Right lung (tissue), 5 donors: Measurements from ENCODE around the gene GSG1L. TPM values are rescaled to one million over a fixed set of nuclear protein-coding genes. Genes with fewer than 3 reads are reported as not detected.

Experiments used
- DNase-seq, 2 donors: peaks; one replicate each; pipeline ENCODE4 v3.0.0-alpha.2; 2013
- polyA plus RNA-seq, 5 donors: library from polyadenylated mRNA; unstranded; fragments of 120-200 nt; gene quantifications; one replicate each; pipeline versions ENCODE4 v1.2.1 to v1.2.3, GENCODE V29; 2013; ENCODE audit warnings: inconsistent platforms in 1 of 5, low replicate concordance in 1 of 5; ENCODE audit not compliant: insufficient read length in 5 of 5, insufficient read depth in 1 of 5

The GSG1L gene
- polyA plus RNA-seq, 5 donors: 0.88 to 1.5 (median 0.99) TPM

DNA sequence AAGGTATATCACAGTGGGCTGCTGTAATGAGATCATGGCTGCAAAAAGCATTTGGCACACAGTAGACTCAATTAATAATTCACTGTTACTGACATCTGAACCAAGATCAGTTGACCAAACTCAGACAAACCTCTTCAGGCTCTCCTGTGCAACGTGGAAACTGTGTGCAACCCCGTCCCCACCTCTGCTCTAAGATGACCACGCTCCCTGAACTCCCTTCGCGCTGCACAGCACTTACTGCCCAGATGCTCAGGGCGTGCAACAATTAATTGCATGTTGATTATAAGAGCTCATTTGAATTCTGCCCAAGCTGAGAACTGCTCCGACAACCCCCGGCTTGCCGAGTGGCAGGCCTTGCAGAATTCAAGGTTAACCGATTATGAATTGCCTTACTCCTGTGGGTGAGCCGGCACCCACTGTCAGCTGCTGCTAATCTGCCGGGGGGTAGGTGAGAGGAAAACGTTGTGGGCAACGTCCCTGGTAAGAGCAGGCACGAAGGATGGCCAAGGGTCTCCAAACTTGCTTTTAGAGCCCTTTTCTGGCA, 1.3 kb upstream of the GSG1L start:
- no peak for DNase-seq

GRCh38 chr16:28064150-28064549, 636 bp upstream of the GSG1L start:
- DNase-seq: no peak

DNA sequence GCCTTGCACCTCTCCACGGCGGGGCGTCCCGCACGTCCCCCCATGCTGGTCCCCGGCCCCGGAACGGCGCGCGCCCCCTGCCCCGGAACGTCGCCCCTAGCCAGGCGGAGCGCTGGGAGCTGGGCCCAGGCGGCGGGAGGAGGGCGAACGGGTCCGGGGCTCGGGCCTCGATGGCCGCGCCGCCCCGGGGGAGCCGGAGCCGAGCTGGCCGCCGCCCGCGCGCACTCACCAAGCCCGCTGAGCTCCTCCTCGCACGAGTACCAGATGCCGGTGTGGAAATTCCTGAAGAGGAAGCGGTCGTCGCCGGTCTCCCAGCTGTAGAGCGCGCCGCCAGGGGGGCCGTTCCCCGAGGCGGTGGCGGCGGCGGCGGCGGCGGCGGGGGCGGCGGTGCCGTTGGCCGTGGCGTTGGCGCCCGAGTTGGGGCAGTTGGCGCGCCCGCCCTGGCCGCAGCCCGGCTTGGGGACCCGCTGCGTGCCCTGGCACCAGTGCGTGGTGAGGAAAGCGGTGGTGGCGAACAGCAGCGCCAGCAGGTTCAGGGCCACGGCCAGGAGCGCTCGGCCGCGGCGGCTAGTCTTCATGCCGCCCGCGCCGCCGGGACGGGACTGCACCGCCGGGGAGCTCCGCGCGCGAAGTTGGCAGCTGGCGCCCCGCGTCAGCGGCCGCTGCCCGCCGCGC, 530 bp downstream of the GSG1L start:
- no peak for DNase-seq

GRCh38 chr16:28062261-28062846, 1.2 kb downstream of the GSG1L start:
- no peak for DNase-seq

DNA sequence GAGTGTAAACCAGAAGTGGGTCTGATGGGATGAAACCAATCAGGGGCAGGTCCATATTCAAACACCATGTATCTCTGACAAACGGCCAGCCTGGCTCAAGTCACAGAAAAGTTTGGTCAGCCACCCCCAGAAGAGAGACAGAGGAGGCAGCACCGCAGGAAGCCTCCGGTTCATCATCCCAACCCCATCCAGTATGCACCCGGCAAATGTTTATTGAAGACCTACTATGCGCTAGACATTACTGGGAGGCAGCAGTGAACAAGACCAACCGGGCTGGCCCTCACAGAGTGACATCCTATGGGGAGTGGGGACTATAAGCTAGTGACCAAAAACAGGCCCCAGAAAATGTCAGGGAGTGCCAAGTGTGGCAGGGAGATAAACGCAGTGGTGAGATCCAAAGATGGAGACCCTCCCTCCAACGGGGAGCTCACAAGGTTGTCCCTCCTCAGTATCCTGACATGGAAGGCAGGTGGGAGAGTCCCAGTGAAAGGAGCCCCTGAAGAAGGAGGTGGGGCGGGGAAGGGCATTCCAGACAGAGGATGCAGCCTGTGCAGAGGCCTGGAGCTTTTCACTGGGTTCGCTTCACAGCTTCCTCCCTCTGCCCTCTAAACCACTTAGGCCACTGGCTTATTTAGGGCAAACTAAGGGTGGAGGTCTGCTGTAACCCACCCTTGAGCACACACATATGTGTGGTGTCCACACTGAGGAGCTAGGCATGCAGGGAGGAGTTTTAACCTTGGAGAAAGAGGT, 2.0 kb downstream of the GSG1L start:
- no peak for DNase-seq

GRCh38 chr16:28059841-28060575, 3.5 kb downstream of the GSG1L start:
- DNase-seq: no peak

DNA sequence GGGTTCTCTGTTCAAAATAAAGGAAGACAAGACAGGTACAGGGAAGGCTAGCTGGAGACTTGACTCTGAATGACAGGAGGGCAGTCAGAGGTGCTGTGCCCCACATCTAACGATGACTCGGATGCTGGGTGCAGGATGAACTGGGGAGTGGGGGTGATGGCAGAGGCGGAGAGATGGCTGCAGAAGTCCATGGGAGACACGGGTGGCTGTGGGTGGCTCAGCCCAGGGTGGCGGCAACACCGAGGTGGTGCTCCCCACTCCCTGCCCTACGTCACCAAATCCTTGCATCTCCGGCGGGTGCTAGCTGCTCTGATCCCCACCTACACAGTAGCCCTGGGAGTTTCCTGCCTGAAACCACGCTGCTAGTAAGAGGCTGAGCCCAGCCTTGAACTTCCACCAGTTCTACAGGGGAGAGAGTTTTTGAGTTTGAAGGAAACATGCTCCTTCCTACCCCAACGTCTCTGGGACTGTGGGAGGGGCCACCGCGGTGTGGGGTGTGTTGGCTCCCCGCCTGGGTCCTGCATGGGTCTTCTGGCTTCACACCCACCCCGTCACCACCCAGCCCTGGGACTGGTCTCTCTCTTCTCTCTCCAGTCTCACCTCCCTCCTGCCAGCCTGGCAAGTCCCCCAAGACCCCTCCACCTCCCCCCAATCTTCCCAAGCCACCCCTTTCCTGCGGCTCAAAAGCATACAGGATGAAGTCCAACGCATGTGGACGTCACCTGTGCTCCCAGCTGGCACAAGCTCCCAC, 4.5 kb downstream of the GSG1L start:
- DNase-seq: no peak

DNA sequence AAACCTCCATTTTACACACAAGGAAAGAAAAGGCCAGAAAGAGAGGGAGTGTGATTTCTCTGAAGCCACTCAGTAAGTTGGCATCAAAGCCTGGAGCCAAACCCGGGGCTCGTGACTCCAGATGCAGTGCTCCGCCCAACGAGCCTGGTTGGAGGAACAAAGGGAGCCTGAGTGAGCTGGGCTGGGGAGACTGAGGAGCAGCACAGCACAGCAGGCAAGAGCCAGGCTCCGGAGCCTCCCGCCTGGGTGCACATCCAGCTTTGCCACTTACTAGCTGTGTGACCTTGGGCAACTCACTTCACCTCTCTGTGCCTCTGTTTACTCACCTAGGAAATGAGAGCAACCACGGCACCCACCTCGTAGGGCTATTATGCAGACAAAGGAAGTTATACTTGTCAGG, 5.6 kb downstream of the GSG1L start:
- DNase-seq: no peak

DNA sequence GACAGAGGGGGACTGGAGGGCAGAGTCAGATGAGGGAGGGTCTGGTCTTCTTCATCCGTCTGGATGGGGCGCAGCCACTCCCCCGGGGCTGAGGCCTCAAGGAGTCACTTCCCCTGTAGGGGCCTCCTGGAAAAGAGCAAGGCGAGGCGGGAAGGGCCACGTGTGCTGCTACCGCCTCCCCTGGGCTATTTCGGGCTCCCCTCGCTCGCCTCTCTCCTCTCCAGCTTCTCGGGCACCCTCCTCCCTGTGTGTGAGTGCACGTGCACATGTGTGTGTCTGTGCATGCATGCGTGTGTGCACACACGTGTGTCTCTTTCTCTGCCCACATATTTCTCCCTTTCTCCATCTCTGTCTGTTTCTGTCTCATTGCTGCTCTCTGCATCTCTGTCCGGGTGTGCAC, 10.1 kb downstream of the GSG1L start:
- DNase-seq: no peak

DNA sequence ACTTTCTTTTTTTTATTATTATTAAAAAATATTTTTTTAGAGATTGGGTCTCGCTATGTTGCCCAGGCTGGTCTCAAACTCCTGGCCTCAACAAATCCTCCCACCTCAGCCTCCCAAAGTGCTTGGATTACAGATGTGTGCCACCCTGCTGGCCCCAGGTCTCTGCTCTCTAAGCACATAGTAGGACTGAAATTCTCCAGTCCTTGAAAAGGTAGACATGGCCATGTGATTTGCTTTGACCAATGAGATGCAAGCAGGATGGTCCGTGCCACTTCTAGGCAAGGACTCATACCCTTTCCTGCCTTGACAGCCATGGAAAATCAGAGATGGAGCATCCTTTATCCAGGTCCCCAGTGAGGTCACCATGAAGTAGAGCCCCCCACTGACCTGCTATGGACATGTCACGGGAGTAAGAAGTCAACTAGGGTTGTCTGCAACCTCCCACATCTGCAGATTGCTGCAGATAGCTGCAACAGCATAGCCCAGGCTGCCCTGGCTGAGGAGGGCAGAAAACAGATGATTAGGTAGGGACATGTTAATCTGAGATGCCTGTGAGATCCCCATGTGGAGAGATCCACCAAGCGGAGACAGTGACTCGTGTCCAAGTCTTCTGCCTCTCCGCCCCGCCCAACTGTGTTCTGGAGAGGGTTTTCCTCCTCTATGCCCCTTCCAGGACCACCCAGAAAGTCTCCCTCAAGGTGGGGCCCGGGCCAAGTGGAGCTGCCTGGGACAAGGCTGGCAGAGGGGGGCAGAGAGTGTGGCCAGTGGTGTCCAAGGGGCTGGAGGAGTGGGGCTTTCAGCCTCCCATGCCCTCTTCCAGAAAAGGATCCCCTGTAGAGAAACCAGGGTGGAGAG, 11.0 kb downstream of the GSG1L start:
- no peak for DNase-seq

GRCh38 chr16:28051486-28051885, 12.0 kb downstream of the GSG1L start:
- DNase-seq: no peak

GRCh38 chr16:28042811-28043210, 20.7 kb downstream of the GSG1L start:
- DNase-seq: no peak

GRCh38 chr16:28041615-28042014, 21.9 kb downstream of the GSG1L start:
- DNase-seq: no peak

- no peak for DNase-seq
These were observed 23.5 kb downstream of the GSG1L start for GRCh38 chr16:28040039-28040438.

- DNase-seq: no peak
These were observed 24.0 kb downstream of the GSG1L start for GRCh38 chr16:28039493-28039892.

DNA sequence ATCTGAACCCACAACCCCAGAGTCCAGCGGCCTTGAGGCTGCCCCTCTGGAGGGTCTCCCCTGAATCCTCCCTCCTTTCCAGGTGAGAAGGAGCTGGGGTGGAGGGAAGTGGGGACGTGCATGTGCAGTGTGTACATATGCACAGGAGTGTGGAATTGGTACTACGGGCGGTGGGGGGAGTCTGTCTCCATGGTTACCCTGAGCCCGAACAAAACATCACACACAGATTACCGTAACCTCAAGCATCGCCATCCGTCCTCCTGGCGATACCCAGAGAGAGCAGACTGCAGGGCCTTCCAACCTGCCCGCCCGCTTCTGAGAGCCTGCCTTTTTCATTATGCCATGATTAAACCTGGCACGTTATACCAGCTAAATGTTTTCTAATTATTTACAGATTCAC, 25.1 kb downstream of the GSG1L start:
- DNase-seq: no peak

DNA sequence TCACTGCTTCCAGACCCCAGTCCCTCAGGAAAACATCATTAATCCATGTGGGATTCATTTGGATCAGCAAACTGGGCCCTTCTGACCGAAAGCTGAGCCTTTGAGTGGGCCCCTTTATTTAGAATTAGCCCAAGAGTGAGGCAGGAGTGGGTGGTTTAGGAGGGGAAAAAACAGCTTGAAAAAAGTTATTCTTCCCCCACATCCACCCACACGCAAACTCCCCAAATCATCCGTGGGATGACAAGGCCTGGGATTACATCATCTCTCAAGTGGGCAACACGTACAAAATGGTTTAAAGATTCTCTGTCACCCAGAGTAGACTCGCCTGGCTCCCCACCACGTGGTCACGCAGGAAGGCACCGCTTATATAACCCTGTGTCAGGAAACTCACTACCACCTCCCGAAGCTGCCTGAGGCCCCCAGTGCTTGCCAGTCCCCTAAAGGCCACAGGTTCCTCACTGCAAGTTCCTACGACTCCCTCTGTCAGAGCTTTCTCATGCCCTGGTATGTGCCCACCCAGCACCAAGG, 27.6 kb downstream of the GSG1L start:
- DNase-seq: no peak

- no peak for DNase-seq
These were observed 29.6 kb downstream of the GSG1L start for GRCh38 chr16:28033870-28034269.

DNA sequence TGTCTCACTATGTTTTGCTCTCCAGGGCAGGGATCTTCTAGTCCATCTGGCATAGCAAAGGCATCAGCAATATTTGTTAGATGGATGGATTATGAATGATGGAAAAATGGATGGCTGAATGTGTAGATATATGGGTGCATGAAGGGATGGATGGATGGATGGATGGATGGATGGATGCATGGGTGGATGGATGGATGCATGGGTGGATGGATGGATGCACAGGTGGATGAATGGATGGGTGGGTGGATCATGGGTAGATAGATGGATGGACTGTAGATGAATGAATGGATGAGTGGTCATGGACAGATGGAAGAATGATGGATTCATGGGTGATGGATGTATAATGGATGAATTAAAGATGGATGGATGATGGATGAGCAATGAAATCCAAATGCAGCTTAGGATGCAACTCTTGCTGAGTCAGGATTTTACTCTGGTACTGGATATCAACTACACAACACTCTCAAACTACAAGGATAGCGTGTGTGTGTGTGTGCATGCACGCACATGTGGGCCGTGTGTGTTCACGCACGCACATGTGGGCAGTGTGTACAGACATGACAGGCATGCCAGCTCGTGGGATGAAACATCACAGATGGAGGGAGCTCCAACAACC, 34.0 kb downstream of the GSG1L start:
- no peak for DNase-seq

- no peak for DNase-seq
These were observed 36.5 kb downstream of the GSG1L start for GRCh38 chr16:28027055-28027454.
